GM23338 (cell line): Measurements from ENCODE around the gene APC2. TPM values are rescaled to one million over a fixed set of nuclear protein-coding genes. Genes with fewer than 3 reads are reported as not detected.

Experiments
- ATAC-seq: fragments of 200-7000 bp; cut with Tn5 transposase; 3 replicates; pipeline ENCODE4 v1.9.1; 2020
- DNase-seq: peaks from one replicate; pipeline ENCODE4 v3.0.0-alpha.2; 2015; ENCODE audit warnings: low spot score
- H2AFZ ChIP-seq: fragments of 200-600 bp; sonication (generic); 2 replicates; pipeline ENCODE4 v1.8.0; 2016; ENCODE audit warnings: antibody characterized with exemption, mild to moderate bottlenecking, moderate library complexity
- H3F3A ChIP-seq: fragments of 200-600 bp; sonication (generic); replicated peaks from 2 replicates; pipeline ENCODE4 v1.8.0; 2017; ENCODE audit warnings: antibody characterized with exemption, mixed run types, low read depth
- H3K27ac ChIP-seq: fragments of 200-600 bp; sonication (generic); 2 replicates; pipeline ENCODE4 v1.6.1; 2016; ENCODE audit warnings: low read depth
- H3K27me3 ChIP-seq: fragments of 200-600 bp; sonication (generic); 2 replicates; pipeline ENCODE4 v1.8.0; 2016; ENCODE audit warnings: mild to moderate bottlenecking, mixed run types, moderate library complexity; ENCODE audit not compliant: insufficient read depth
- H3K36me3 ChIP-seq: fragments of 200-600 bp; sonication (generic); 2 replicates; pipeline ENCODE4 v1.8.0; 2016; ENCODE audit warnings: mild to moderate bottlenecking; ENCODE audit not compliant: insufficient read depth
- H3K4me1 ChIP-seq: fragments of 200-600 bp; sonication (generic); 2 replicates; pipeline ENCODE4 v1.8.0; 2016; ENCODE audit warnings: mild to moderate bottlenecking, moderate library complexity; ENCODE audit not compliant: insufficient read depth
- H3K4me2 ChIP-seq: fragments of 200-600 bp; sonication (generic); 2 replicates; pipeline ENCODE4 v1.7.1; 2017; ENCODE audit warnings: mixed run types
- H3K4me3 ChIP-seq: fragments of 200-600 bp; sonication (generic); 2 replicates; pipeline ENCODE4 v1.6.1; 2016; ENCODE audit warnings: mixed run types
- H3K79me2 ChIP-seq: fragments of 200-600 bp; sonication (generic); replicated peaks from 2 replicates; pipeline ENCODE4 v1.8.0; 2017; ENCODE audit warnings: mild to moderate bottlenecking; ENCODE audit not compliant: insufficient read depth
- H3K9me2 ChIP-seq: fragments of 200-600 bp; sonication (generic); 2 replicates; pipeline ENCODE4 v1.8.0; 2017; ENCODE audit not compliant: insufficient read depth
- H4K20me1 ChIP-seq: fragments of 200-600 bp; sonication (generic); replicated peaks from 2 replicates; pipeline ENCODE4 v1.8.0; 2017; ENCODE audit warnings: mild to moderate bottlenecking; ENCODE audit not compliant: insufficient read depth
- H3K27ac Mint-ChIP-seq: 2 replicates; pipeline ENCODE4 v1.8.0; 2020; ENCODE audit warnings: inconsistent platforms, mild to moderate bottlenecking, moderate library complexity, mixed read lengths
- H3K27me3 Mint-ChIP-seq: 3 replicates; pipeline ENCODE4 v1.8.0; 2022; ENCODE audit warnings: low read depth, mild to moderate bottlenecking, moderate library complexity, mixed read lengths, inconsistent platforms; ENCODE audit not compliant: insufficient read depth, poor library complexity
- H3K36me3 Mint-ChIP-seq: 3 replicates; pipeline ENCODE4 v1.8.0; 2021; ENCODE audit warnings: low read depth, mild to moderate bottlenecking, inconsistent platforms, moderate library complexity, mixed read lengths
- H3K4me1 Mint-ChIP-seq: 3 replicates; pipeline ENCODE4 v1.8.0; 2020; ENCODE audit warnings: mild to moderate bottlenecking, inconsistent platforms, mixed read lengths
- H3K4me3 Mint-ChIP-seq: 3 replicates; pipeline ENCODE4 v1.8.0; 2021; ENCODE audit warnings: moderate library complexity, mild to moderate bottlenecking, inconsistent platforms, mixed read lengths
- H3K9me3 Mint-ChIP-seq: 3 replicates; pipeline ENCODE4 v1.8.0; 2020; ENCODE audit warnings: moderate library complexity, mild to moderate bottlenecking, inconsistent platforms, mixed read lengths
- CREB1 ChIP-seq: fragments of 250-450 bp; sonication (Bioruptor Pico); IDR thresholded peaks from 2 replicates; pipeline ENCODE4 v1.5.0; 2020; ENCODE audit warnings: low read depth, mild to moderate bottlenecking, moderate library complexity
- ETS1 ChIP-seq: IDR thresholded peaks from 2 replicates; pipeline ENCODE4 v1.6.1; 2016; ENCODE audit warnings: antibody characterized with exemption
- EZH2 ChIP-seq: fragments of 200-600 bp; sonication (generic); IDR thresholded peaks from one replicate; pipeline ENCODE4 v1.8.0; 2017; ENCODE audit warnings: antibody characterized with exemption, mild to moderate bottlenecking, low read depth; ENCODE audit not compliant: unreplicated experiment
- EZH2phosphoT487 ChIP-seq: fragments of 200-600 bp; sonication (generic); IDR thresholded peaks from one replicate; pipeline ENCODE4 v1.8.1; 2018; ENCODE audit warnings: antibody characterized with exemption; ENCODE audit not compliant: unreplicated experiment
- JUNB ChIP-seq: IDR thresholded peaks from one replicate; pipeline ENCODE4 v1.6.1; 2016; ENCODE audit warnings: antibody characterized with exemption; ENCODE audit not compliant: unreplicated experiment
- NANOG ChIP-seq: IDR thresholded peaks from 2 replicates; pipeline ENCODE4 v1.6.1; 2016; ENCODE audit warnings: antibody characterized with exemption, borderline replicate concordance
- POLR2AphosphoS5 ChIP-seq: IDR thresholded peaks from 2 replicates; pipeline ENCODE4 v1.6.1; 2016; ENCODE audit warnings: antibody characterized with exemption, low read depth
- REST ChIP-seq: IDR thresholded peaks from one replicate; pipeline ENCODE4 v1.6.1; 2018; ENCODE audit warnings: antibody characterized with exemption; ENCODE audit not compliant: unreplicated experiment
- STAT1 ChIP-seq: IDR thresholded peaks from one replicate; pipeline ENCODE4 v1.6.1; 2016; ENCODE audit warnings: antibody characterized with exemption; ENCODE audit not compliant: unreplicated experiment
- ZNF114 ChIP-seq: fragments of 250-450 bp; sonication (Bioruptor Pico); IDR thresholded peaks from 2 replicates; pipeline ENCODE4 v1.5.0; 2020; ENCODE audit warnings: mild to moderate bottlenecking, moderate library complexity
- ZNF331 ChIP-seq: fragments of 250-450 bp; sonication (Bioruptor Pico); IDR thresholded peaks from 2 replicates; pipeline ENCODE4 v1.5.0; 2020; ENCODE audit warnings: low read depth, mild to moderate bottlenecking, moderate library complexity
- polyA plus RNA-seq: library from polyadenylated mRNA; unstranded; fragments of >200 nt; fragmentation: Nextera tagmentation; extraction: Ambion mirVana; gene quantifications from 2 replicates; pipeline ENCODE4 v1.2.1, GENCODE V29; 2016
- total RNA-seq: library from RNA; depleted of rRNA; stranded (reverse); fragments of >200 nt; shearing (Covaris generic); gene quantifications from 2 replicates; pipeline ENCODE4 v1.2.3, GENCODE V29; 2014
- TF ChIP-seq, protein P1 (sequence below), 2 experiments: fragments of 200-600 bp in 1 of 2; sonication (generic) in 1 of 2; conservative IDR thresholded peaks; 2 replicates each; pipeline versions ENCODE4 v1.5.1 to v1.6.1; 2016 to 2017; ENCODE audit warnings: antibody characterized with exemption in 2 of 2, low read depth in 2 of 2, mild to moderate bottlenecking in 2 of 2, moderate library complexity in 1 of 2
- TF ChIP-seq, protein P2 (sequence below): fragments of 250-450 bp; sonication (Bioruptor Pico); IDR thresholded peaks from 2 replicates; pipeline ENCODE4 v1.5.0; 2020; ENCODE audit warnings: mild to moderate bottlenecking, moderate library complexity

APC2 gene
- total and polyA plus RNA-seq, 2 experiments from 2014 or later = 1.4 to 18.3 TPM

DNA sequence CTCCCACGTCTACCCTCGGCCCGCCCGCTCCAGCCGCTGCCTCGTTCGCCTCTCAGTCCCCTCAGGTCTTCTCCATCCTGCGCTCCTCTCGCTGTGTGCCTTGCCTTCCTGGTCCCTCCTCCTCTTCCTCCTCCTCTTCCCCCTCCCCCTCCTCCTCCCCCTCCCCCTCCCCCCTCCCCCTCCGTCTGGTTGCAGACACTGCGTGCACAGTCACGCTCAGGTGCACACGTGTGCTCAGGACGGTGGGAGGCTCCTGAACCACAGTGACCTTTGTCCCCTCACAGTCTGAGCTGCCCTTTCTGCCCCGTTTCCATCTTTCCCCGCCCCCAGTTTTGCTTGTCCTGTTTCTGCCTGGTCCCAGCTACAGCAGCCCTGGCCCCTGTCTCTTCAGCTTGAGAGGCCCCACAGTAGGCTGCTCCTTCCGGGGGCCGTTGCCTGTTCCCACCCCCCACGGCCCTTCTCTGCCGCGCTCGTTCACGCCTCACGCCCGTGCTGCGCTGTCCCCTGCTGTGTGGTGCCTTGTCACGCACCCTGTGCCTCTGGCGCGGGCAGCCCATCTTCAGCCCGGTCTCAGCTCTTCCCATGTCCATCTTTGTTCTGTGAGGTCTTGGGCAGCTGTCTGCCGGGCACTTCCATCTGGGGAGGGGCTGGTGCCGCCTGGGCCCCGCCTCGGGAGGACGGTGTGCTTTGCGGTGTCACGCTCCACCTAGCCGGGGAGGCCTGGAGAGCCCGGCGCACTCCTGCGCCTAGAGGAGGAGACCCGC, 25.5 kb upstream of the APC2 start:
- Histone ChIP-seq H2AFZ (no peak overlapping the region), H3K27ac (no peak overlapping the region), H4K20me1 (peaks cover 44% of the 10 kb centered on the region), H3K4me2 (no peak overlapping the region), H3K4me1 (no peaks in the 10 kb centered on the region; the same call in 1 of the 2 replicates), H3K79me2 (peaks cover 74% of the 10 kb centered on the region), H3K4me3 (no peak overlapping the region), H3F3A (peaks cover 52% of the 10 kb centered on the region), H3K27me3 (no peaks in the 10 kb centered on the region), H3K9me2 (no peaks in the 10 kb centered on the region), H3K36me3 (peaks cover 58% of the 10 kb centered on the region)
- no peaks in the 10 kb centered on the region for H3K9me3 Mint-ChIP-seq
- no peak overlapping the region for H3K27ac Mint-ChIP-seq
- peaks cover 4% of the 10 kb centered on the region for H3K27me3 Mint-ChIP-seq
- ATAC-seq (no peak), DNase-seq (no peak)
- H3K4me1 Mint-ChIP-seq = peaks cover 24% of the 10 kb centered on the region
- no peak overlapping the region for H3K4me3 Mint-ChIP-seq
- peaks cover 74% of the 10 kb centered on the region for H3K36me3 Mint-ChIP-seq
- TF ChIP-seq STAT1 = no peak
- no peak for TF ChIP-seq EZH2
- no peak for TF ChIP-seq ZNF331 (CRISPR knock-in tag)
- TF ChIP-seq, protein P1, sequence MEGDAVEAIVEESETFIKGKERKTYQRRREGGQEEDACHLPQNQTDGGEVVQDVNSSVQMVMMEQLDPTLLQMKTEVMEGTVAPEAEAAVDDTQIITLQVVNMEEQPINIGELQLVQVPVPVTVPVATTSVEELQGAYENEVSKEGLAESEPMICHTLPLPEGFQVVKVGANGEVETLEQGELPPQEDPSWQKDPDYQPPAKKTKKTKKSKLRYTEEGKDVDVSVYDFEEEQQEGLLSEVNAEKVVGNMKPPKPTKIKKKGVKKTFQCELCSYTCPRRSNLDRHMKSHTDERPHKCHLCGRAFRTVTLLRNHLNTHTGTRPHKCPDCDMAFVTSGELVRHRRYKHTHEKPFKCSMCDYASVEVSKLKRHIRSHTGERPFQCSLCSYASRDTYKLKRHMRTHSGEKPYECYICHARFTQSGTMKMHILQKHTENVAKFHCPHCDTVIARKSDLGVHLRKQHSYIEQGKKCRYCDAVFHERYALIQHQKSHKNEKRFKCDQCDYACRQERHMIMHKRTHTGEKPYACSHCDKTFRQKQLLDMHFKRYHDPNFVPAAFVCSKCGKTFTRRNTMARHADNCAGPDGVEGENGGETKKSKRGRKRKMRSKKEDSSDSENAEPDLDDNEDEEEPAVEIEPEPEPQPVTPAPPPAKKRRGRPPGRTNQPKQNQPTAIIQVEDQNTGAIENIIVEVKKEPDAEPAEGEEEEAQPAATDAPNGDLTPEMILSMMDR (conservative IDR thresholded peaks at IDR 0.05; ENCODE audit: low read depth in 2 of 2) = no peak
- TF ChIP-seq ETS1 = no peak
- TF ChIP-seq, protein P2, sequence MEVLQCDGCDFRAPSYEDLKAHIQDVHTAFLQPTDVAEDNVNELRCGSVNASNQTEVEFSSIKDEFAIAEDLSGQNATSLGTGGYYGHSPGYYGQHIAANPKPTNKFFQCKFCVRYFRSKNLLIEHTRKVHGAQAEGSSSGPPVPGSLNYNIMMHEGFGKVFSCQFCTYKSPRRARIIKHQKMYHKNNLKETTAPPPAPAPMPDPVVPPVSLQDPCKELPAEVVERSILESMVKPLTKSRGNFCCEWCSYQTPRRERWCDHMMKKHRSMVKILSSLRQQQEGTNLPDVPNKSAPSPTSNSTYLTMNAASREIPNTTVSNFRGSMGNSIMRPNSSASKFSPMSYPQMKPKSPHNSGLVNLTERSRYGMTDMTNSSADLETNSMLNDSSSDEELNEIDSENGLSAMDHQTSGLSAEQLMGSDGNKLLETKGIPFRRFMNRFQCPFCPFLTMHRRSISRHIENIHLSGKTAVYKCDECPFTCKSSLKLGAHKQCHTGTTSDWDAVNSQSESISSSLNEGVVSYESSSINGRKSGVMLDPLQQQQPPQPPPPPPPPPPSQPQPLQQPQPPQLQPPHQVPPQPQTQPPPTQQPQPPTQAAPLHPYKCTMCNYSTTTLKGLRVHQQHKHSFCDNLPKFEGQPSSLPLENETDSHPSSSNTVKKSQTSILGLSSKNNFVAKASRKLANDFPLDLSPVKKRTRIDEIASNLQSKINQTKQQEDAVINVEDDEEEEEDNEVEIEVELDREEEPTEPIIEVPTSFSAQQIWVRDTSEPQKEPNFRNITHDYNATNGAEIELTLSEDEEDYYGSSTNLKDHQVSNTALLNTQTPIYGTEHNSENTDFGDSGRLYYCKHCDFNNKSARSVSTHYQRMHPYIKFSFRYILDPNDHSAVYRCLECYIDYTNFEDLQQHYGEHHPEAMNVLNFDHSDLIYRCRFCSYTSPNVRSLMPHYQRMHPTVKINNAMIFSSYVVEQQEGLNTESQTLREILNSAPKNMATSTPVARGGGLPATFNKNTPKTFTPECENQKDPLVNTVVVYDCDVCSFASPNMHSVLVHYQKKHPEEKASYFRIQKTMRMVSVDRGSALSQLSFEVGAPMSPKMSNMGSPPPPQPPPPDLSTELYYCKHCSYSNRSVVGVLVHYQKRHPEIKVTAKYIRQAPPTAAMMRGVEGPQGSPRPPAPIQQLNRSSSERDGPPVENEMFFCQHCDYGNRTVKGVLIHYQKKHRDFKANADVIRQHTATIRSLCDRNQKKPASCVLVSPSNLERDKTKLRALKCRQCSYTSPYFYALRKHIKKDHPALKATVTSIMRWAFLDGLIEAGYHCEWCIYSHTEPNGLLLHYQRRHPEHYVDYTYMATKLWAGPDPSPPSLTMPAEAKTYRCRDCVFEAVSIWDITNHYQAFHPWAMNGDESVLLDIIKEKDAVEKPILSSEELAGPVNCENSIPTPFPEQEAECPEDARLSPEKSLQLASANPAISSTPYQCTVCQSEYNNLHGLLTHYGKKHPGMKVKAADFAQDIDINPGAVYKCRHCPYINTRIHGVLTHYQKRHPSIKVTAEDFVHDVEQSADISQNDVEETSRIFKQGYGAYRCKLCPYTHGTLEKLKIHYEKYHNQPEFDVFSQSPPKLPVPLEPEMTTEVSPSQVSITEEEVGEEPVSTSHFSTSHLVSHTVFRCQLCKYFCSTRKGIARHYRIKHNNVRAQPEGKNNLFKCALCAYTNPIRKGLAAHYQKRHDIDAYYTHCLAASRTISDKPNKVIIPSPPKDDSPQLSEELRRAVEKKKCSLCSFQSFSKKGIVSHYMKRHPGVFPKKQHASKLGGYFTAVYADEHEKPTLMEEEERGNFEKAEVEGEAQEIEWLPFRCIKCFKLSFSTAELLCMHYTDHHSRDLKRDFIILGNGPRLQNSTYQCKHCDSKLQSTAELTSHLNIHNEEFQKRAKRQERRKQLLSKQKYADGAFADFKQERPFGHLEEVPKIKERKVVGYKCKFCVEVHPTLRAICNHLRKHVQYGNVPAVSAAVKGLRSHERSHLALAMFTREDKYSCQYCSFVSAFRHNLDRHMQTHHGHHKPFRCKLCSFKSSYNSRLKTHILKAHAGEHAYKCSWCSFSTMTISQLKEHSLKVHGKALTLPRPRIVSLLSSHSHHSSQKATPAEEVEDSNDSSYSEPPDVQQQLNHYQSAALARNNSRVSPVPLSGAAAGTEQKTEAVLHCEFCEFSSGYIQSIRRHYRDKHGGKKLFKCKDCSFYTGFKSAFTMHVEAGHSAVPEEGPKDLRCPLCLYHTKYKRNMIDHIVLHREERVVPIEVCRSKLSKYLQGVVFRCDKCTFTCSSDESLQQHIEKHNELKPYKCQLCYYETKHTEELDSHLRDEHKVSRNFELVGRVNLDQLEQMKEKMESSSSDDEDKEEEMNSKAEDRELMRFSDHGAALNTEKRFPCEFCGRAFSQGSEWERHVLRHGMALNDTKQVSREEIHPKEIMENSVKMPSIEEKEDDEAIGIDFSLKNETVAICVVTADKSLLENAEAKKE = no peak
- TF ChIP-seq CREB1 (CRISPR knock-in tag) = no peak
- no peak for TF ChIP-seq ZNF114 (CRISPR knock-in tag)
- TF ChIP-seq NANOG = no peak
- TF ChIP-seq POLR2AphosphoS5 = no peak
- no peak for TF ChIP-seq JUNB
- no peak for TF ChIP-seq REST
- no peak for TF ChIP-seq EZH2phosphoT487
